ENCODE measurements around the gene LYPD1.

GRCh38 chr2:132701810-132702209 lies 31.8 kb upstream of the LYPD1 start:
- TF ChIP-seq POLR2A (IDR thresholded peaks at IDR 0.05) (no peak), CTCF (IDR thresholded peaks at IDR 0.05) (no peak)
